NCI-H345 treated with DMSO at 0.1 percent for 48 hours (cell line): ENCODE data around the gene BIRC3.
"Not testable (repeated sequence)": the region's sequence is repeated elsewhere in the genome, so short reads cannot be mapped to it uniquely, and the experiment has no call there.

Source experiments
- DNase-seq: peaks from one replicate; lab custom pipeline; 2025; ENCODE audit not compliant: unreplicated experiment; lab: John Stamatoyannopoulos, UW

BIRC3 gene

GRCh38 chr11:102368472-102368871, 51.2 kb downstream of the BIRC3 start:
- no peak for DNase-seq

GRCh38 chr11:102374633-102375424, 57.5 kb downstream of the BIRC3 start:
- DNase-seq, result not testable (repeated sequence)

- no peak for DNase-seq
These were observed 58.6 kb downstream of the BIRC3 start for GRCh38 chr11:102375720-102376399.

GRCh38 chr11:102377891-102378290, 60.6 kb downstream of the BIRC3 start:
- no peak for DNase-seq

DNA sequence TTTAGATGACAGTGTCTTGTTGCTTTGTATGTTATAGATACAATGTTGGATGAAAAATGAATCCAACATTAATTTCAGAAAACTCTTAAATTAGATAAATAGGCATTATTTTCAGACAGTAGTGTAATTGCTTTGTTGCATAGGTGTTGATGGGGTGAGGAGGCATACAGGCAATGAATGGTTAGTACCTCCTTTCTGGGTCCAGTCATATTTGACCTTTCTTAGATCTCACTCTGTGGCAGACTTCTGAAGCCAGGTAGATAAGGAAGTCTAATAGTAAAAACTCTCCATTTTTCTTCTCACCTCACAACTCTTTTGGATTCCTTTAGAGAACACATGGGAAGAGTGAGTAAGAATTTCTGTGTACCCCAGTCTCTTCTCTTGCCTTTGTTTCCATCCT, 61.5 kb downstream of the BIRC3 start:
- no peak for DNase-seq

GRCh38 chr11:102382384-102382783, 65.1 kb downstream of the BIRC3 start:
- no peak for DNase-seq

- no peak for DNase-seq
These were observed 66.6 kb downstream of the BIRC3 start for GRCh38 chr11:102383839-102384238.

DNA sequence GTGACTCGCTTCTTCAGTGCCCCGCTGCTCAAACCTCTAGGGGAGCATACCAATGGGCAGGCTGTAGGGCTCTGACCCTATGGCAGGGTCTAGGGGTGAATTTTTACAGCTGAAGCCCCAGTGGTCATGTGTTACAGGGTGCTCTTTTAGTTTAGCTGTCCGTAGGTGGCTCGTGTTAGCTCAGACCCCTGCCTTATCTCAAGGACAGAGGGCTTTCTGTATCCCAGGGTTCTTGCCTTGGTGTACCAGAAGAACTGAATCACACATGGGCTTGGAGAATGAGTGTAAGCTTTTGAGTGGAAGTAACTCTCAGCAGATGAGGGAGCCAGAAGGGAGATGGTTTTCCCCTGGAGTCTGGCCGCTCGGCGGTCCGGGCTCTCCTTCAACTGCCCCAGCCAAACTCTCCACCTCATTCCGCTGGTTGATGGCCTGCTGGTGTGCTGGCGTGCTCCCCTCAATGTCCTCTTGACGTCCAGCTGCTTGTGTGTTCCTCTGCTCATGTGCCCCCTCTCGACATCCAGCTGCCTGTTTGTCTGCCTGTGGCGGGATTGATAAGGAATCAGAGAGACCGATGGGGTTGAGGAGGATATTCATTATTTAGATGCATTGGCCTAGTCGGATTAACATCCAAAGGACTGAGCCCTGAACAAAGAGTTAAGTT, 67.3 kb downstream of the BIRC3 start:
- no peak for DNase-seq

- DNase-seq, result no peak
These were observed 68.1 kb downstream of the BIRC3 start for GRCh38 chr11:102385085-102386007.

- no peak for DNase-seq
These were observed 69.0 kb downstream of the BIRC3 start for GRCh38 chr11:102386136-102386734.

GRCh38 chr11:102387043-102387781, 69.9 kb downstream of the BIRC3 start:
- no peak for DNase-seq
